Mesodermal cell (in vitro differentiated cells): ENCODE measurements around the gene PTCRA.
"Not testable (repeated sequence)": the region's sequence is repeated elsewhere in the genome, so short reads cannot be mapped to it uniquely, and the experiment has no call there.

ENCODE experiments used
- H3K27ac ChIP-seq: 2 replicates; pipeline ENCODE4 v1.7.0; 2013; ENCODE audit warnings: mild to moderate bottlenecking, low read depth, low read length, moderate library complexity; ENCODE audit not compliant: severe bottlenecking
- H3K36me3 ChIP-seq: 2 replicates; pipeline ENCODE4 v1.7.1; 2013; ENCODE audit warnings: mild to moderate bottlenecking, low read length, moderate library complexity; ENCODE audit not compliant: control insufficient read depth, insufficient read depth
- H3K4me1 ChIP-seq: one replicate; pipeline ENCODE4 v1.7.1; 2013; ENCODE audit warnings: mild to moderate bottlenecking, low read length; ENCODE audit not compliant: insufficient read depth, control insufficient read depth, poor library complexity, severe bottlenecking
- H3K4me3 ChIP-seq: 2 replicates; pipeline ENCODE4 v1.7.0; 2013; ENCODE audit warnings: low read length, control low read depth, mild to moderate bottlenecking; ENCODE audit not compliant: insufficient read depth, poor library complexity, severe bottlenecking; ENCODE audit errors: extremely low read depth
- H3K9me3 ChIP-seq: 2 replicates; pipeline ENCODE4 v1.7.1; 2013; ENCODE audit warnings: mild to moderate bottlenecking, low read length, moderate library complexity; ENCODE audit not compliant: control insufficient read depth
- WGBS, 2 experiments: methylation state at CpG; one replicate each; pipeline ENCODE4 v1.1.5; 2013; ENCODE audit warnings: missing lambda C conversion rate in 2 of 2; ENCODE audit not compliant: insufficient coverage in 2 of 2; 5-methylcytosine and 5-hydroxymethylcytosine counted together

The PTCRA gene

DNA sequence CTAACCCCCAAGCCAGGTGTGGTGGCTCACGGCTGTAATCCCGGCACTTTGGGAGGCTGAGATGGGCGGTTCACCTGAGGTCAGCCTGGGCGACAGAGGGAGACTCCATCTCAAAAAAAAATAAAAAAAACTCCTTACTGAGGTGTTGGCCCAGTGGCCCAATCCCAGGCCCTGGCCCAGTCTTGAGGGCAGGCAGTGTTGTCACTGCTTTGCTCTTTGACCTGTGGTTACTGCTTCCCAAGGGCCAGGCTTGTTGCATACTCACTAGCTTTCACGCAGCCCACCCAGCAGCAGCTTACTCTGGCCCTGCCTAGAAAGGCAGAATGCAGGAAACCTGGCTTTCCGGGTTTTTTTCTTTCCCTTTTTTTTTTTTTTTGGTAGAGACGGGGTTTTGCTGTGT is 26.6 kb downstream of the PTCRA start:
- Histone ChIP-seq H3K4me3 (no peak overlapping the region), H3K4me1 (no peaks in the 10 kb centered on the region), H3K36me3 (peaks cover 67% of the 10 kb centered on the region), H3K27ac (no peak overlapping the region), H3K9me3 (no peaks in the 10 kb centered on the region)
- 97 to 100% methylated on average over 3 to 4 of the region's 7 CpGs for WGBS, 2 experiments

DNA sequence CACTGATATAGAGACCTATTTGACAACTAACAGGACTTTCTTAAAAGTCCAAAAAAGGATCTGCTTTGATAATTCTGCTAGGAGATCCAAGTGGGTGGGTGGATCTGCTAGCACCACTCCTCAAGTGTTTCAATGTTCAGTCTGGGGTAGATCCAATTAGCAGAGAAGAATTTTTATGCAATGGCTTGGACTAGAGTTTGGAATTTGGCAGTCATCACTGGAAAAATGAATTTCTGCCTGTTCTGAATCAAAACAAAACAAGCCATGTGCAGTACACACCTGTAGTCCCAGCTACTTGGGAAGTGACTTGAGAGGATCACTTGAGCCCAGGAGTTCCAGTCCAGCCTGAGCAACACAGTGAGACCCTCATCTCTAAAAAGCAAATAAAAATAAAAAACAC is 32.1 kb downstream of the PTCRA start:
- H3K36me3 ChIP-seq, result peaks cover 22% of the 10 kb centered on the region
- no peak overlapping the region for H3K4me3 ChIP-seq
- no peaks in the 10 kb centered on the region for H3K9me3 ChIP-seq
- no peaks in the 10 kb centered on the region for H3K4me1 ChIP-seq
- H3K27ac ChIP-seq, result no peak overlapping the region

DNA sequence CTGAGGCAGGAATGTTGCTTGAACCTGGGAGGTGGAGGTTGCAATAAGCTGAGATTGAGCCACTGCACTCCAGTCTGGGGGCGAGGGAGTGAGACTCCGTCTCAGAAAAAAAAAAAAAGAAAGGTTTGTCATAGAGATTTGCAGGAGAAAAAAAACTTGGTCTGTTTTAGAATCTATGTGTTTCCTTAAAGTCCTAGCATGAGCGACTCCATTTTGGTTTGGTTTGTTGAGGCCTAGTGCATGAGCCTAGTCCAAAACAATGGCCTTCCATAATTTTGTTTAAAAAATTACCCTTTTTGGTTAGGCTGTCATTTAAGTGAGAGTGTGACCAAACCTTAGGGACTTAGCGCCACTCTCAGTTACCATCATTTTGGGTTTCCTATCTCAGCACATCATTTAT is 36.5 kb downstream of the PTCRA start:
- WGBS, 2 experiments, result 100% methylated on average over 1 to 2 of the region's 4 CpGs
- H3K4me3 ChIP-seq, result no peak overlapping the region
- no peaks in the 10 kb centered on the region for H3K9me3 ChIP-seq
- H3K4me1 ChIP-seq, result no peaks in the 10 kb centered on the region
- H3K36me3 ChIP-seq, result no peaks in the 10 kb centered on the region
- H3K27ac ChIP-seq, result no peak overlapping the region

DNA sequence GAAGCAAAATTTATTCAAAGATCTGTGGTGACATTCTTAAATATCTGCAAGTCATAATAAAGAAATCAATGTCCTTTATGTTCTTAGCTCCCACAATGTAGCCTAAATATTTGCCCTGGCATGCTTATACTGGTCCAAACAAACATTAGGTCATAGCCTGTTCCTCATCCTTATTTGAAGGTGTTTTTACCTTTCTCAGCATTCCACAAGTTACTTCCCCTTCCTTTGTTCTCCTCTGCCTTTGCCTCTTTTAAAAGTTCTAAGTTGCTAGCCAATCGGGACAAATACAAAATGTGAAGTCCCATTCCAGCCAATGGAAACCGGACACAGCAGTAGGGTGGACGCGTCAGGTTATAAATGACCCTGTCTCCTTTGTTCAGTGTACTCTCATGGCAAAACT is 38.6 kb downstream of the PTCRA start:
- 92 to 96% methylated on average over 3 to 4 of the region's 4 CpGs for WGBS, 2 experiments
- not testable (repeated sequence) for H3K4me3 ChIP-seq, H3K4me1 ChIP-seq, H3K27ac ChIP-seq, H3K9me3 ChIP-seq, H3K36me3 ChIP-seq

DNA sequence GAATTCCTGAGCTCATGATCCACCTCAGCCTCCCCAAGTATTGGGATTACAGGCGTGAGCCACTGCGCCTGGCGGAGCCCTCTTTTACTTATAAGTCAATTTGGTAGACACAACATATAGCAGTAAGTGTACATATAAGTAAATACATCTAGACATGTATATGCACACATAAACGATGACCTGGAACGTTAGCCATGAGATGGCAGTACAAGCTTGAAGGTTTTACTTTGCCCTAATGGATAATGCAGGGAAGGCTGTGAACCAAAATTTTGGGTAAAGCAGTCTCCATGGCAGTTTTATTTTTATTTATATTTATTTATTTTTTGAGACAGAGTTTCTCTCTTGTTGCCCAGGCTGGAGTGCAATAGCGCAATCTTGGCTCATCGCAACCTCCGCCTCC is 42.3 kb downstream of the PTCRA start:
- Histone ChIP-seq H3K27ac (no peak overlapping the region), H3K9me3 (no peaks in the 10 kb centered on the region), H3K4me1 (peaks cover 8% of the 10 kb centered on the region), H3K36me3 (peaks cover 3% of the 10 kb centered on the region), H3K4me3 (no peak overlapping the region)
- no CpG with 5 or more reads among the region's 8 CpGs for WGBS, 2 experiments

DNA sequence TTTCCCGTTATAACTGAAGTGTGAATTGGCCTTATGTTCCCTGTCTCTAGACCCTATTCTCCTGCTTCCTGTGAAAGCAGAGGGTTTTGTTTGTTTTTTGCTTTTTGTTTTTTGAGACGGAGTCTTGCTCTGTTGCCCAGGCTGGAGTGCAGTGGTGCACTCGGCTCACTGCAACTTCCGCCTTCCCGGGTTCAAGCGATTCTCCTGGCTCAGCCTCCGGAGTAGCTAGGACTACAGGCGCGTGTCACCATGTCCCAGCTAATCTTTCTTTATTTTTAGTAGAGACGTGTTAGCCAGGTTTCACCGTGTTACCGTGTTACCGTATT is 44.0 kb downstream of the PTCRA start:
- Histone ChIP-seq H3K9me3 (no peaks in the 10 kb centered on the region), H3K27ac (no peak overlapping the region), H3K4me1 (peaks cover 8% of the 10 kb centered on the region), H3K4me3 (peak overlapping the region; percentile 37), H3K36me3 (peaks cover 3% of the 10 kb centered on the region)
- 28 to 37% methylated on average over 11 to 12 of the region's 13 CpGs for WGBS, 2 experiments

DNA sequence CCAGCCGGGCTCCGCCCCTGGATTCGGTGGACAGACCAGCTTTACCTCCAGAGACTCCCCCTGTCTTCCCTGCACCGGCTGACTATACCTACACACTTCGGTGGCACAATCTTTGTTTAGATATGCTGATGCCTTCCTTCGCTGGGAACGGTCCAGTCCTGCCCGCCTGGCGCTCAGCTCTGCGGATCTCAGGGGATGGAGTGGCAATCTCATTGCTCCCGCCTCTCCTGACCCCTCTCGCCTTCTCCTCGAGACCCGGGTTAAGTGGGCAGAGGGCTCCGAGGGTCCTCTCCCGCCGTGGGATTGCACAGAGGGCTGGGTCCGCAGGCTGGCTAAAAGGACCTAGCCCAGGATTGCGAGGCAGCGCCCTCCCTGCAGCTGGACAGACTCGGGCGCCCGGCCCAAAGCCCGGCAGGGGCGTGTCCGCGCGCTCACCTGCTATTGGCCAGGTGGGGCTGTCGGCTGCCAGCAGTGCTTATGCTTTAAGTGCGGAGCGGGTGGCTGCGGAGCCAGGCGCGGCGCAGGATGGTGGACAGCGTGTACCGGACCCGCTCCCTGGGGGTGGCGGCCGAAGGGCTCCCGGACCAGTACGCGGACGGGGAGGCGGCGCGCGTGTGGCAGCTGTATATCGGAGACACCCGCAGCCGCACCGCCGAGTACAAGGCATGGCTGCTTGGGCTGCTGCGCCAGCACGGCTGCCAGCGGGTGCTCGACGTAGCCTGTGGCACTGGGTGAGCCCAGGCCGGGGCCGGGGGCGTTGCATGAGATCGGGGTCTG is 44.6 kb downstream of the PTCRA start, which contains the start of gene GNMT:
GNMT (plus strand) TSS at position 512 of the 777 bp plus-strand sequence; CDS start at position 526, 14 bp downstream.
- Histone ChIP-seq H3K27ac (no peak within 1 kb of the TSS), H3K9me3 (no peaks in the 10 kb centered on the region), H3K4me1 (peaks cover 8% of the 10 kb centered on the region), H3K36me3 (peaks cover 3% of the 10 kb centered on the region), H3K4me3 (peak within 1 kb of the TSS; percentile 37)
- WGBS, 2 experiments, result 6 to 7% methylated on average over 52 to 60 of the region's 62 CpGs

DNA sequence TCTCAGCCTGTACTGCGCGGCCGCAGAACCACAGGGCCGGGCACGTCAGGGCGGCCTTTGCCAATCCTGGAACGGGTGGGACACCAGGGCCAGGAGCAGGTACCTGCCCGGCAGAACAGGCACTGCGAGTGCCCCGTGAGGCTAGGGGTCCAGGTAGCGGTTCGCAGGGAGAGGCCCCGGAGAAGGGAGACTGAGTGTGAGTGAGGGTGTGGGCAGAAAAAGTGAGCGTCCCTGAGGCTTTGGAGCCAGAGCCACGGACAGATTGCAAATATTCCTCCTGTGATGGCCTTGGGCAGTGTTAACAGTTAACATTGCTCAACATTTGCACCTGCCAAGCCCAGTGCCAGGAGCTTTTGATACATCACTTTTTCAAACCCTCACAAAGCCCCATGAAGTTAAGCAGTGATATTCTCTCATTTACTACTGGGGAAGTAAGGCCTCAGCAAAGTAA is 45.2 kb downstream of the PTCRA start:
- peaks cover 8% of the 10 kb centered on the region for H3K4me1 ChIP-seq
- H3K27ac ChIP-seq, result no peak overlapping the region
- WGBS, 2 experiments, result 44% methylated on average over 13 to 15 of the region's 15 CpGs
- no peaks in the 10 kb centered on the region for H3K9me3 ChIP-seq
- peak overlapping the region; percentile 37 for H3K4me3 ChIP-seq
- peaks cover 3% of the 10 kb centered on the region for H3K36me3 ChIP-seq

DNA sequence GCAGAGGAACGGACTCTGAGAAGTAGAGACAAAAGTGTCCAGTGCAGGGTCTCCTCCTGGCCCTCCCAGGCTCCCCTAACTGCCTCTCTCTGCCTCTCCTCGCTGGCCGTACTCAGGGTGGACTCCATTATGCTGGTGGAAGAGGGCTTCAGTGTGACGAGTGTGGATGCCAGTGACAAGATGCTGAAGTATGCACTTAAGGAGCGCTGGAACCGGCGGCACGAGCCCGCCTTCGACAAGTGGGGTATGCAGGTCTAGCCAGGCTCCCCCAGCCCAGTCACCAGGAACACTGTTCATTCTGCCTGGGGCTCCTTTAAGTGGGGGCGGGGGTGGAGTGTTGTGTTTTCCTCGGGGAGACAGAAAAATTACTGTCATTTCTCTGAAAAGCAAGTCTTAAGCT is 46.2 kb downstream of the PTCRA start:
- peaks cover 8% of the 10 kb centered on the region for H3K4me1 ChIP-seq
- 93 to 95% methylated on average over 8 to 11 of the region's 12 CpGs for WGBS, 2 experiments
- H3K4me3 ChIP-seq, result no peak overlapping the region
- no peaks in the 10 kb centered on the region for H3K9me3 ChIP-seq
- peaks cover 8% of the 10 kb centered on the region for H3K36me3 ChIP-seq
- H3K27ac ChIP-seq, result no peak overlapping the region

DNA sequence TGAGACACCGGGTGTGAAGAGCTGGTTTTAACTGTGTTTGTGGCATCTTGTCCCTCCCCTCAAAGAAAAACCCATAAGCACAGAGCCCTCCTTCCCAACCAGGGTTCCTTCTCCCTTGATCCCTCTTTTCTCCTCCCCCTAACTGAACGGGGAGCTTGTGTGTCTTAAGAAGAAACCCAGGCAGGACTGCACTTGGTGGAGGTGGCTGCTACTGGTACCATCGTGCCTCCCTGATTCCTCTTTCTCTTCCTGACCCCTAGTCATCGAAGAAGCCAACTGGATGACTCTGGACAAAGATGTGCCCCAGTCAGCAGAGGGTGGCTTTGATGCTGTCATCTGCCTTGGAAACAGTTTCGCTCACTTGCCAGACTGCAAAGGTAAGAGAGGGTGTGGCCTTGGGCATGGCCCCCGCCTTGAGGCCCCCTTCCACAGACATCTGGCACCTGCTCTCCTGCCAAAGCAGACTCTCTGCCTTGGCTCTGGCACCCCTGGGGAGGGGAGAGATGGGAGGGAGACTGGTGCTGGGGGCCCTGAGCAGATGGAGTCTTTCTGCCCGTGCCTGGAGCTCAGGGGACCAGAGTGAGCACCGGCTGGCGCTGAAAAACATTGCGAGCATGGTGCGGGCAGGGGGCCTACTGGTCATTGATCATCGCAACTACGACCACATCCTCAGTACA is 46.8 kb downstream of the PTCRA start:
- 95 to 98% methylated on average over 7 to 8 of the region's 13 CpGs for WGBS, 2 experiments
- Histone ChIP-seq H3K36me3 (peaks cover 8% of the 10 kb centered on the region), H3K9me3 (no peaks in the 10 kb centered on the region), H3K27ac (no peak overlapping the region), H3K4me3 (no peak overlapping the region), H3K4me1 (peaks cover 8% of the 10 kb centered on the region)
